ENCODE results near the gene ITPA. TPM values are rescaled to one million over a fixed set of nuclear protein-coding genes. Genes with fewer than 3 reads are reported as not detected.
A peak's percentile ranks its signal among the peaks of the same experiment; 100 is the strongest.

Gene ITPA
- total and polyA plus RNA-seq, 2 of the 13 experiments (the other 11 are each of a cell fraction or from before 2014, with no cell fraction given), result 60.1 to 103 TPM

- TF ChIP-seq ZNF407 (CRISPR knock-in tag; IDR thresholded peaks at IDR 0.05; ENCODE audit: not compliant biosample characterization), result no peak
- TF ChIP-seq UBTF (CRISPR knock-in tag; IDR thresholded peaks at IDR 0.05), result no peak; the same call in 1 of the 2 replicates
- TF ChIP-seq PCBP1 (IDR thresholded peaks at IDR 0.05; ENCODE audit: borderline replicate concordance, low read depth, low read length), result 0 out of 2 replicates have a peak, but pooled peaks have one; percentile 70
- no peak for TF ChIP-seq MAFK (conservative IDR thresholded peaks at IDR 0.05 in 1 of 2, IDR thresholded peaks at IDR 0.05 in 1 of 2; ENCODE audit: low read length in 2 of 2)
- peak; percentile 12 for TF ChIP-seq TAF15 (IDR thresholded peaks at IDR 0.05; ENCODE audit: low read depth, low read length, poor library complexity, severe bottlenecking)
- TF ChIP-seq MAZ (IDR thresholded peaks at IDR 0.05; ENCODE audit: borderline replicate concordance, low read depth, low read length), result no peak
- peak; percentile 94 for TF ChIP-seq MAZ (CRISPR knock-in tag; IDR thresholded peaks at IDR 0.05; ENCODE audit: low read depth)
- peak; percentile 92; the same call in 1 of the 2 replicates for TF ChIP-seq AKAP8 (CRISPR knock-in tag; IDR thresholded peaks at IDR 0.05)
- no peak for TF ChIP-seq SIN3B (IDR thresholded peaks at IDR 0.05; ENCODE audit: low read length)
- TF ChIP-seq ZFP37 (CRISPR knock-in tag; IDR thresholded peaks at IDR 0.05; ENCODE audit: borderline replicate concordance), result 0 out of 2 replicates have a peak, but pooled peaks have one; percentile 10
- no peak; the same call in 1 of the 2 replicates for TF ChIP-seq KLF9 (CRISPR knock-in tag; IDR thresholded peaks at IDR 0.05; ENCODE audit: low read depth)
- no peak for TF ChIP-seq YEATS2 (CRISPR knock-in tag; IDR thresholded peaks at IDR 0.05; ENCODE audit: borderline replicate concordance)
- TF ChIP-seq NFATC3 (CRISPR knock-in tag; IDR thresholded peaks at IDR 0.05), result 0 out of 2 replicates have a peak, but pooled peaks have one; percentile 81
- TF ChIP-seq MIXL1 (CRISPR knock-in tag; IDR thresholded peaks at IDR 0.05), result 0 out of 2 replicates have a peak, but pooled peaks have one; percentile 5
- peak; percentile 83; the same call in 1 of the 2 replicates for TF ChIP-seq CCDC6 (CRISPR knock-in tag; IDR thresholded peaks at IDR 0.05)
- no peak for TF ChIP-seq GPN1 (CRISPR knock-in tag; IDR thresholded peaks at IDR 0.05; ENCODE audit: borderline replicate concordance)
- peak; percentile 52 for TF ChIP-seq GABPB1 (CRISPR knock-in tag; IDR thresholded peaks at IDR 0.05)
- TF ChIP-seq RBM39 (IDR thresholded peaks at IDR 0.05; ENCODE audit: low read depth, low read length, poor library complexity, severe bottlenecking), result peak; percentile 25
- 0 out of 2 replicates have a peak, but pooled peaks have one; percentile 29 for TF ChIP-seq ZNF605 (CRISPR knock-in tag; IDR thresholded peaks at IDR 0.05)
These were observed 36.2 kb upstream of the ITPA start, which contains the start of gene LZTS3 (continued) for GRCh38 chr20:3172933-3173609.

Measured in HepG2 (cell line).